Astrocyte of the cerebellum (primary cell): ENCODE results near the gene TRAK2.

Experiments used
- DNase-seq: peaks from one replicate; pipeline ENCODE4 v3.0.0-alpha.2; 2011; ENCODE audit warnings: low read depth
- H3K4me3 ChIP-seq: 2 replicates; pipeline ENCODE4 v1.5.1; 2011; ENCODE audit warnings: mild to moderate bottlenecking, low read depth, low read length, moderate library complexity
- CTCF ChIP-seq: IDR thresholded peaks from 2 replicates; pipeline ENCODE4 v1.5.1; 2012; ENCODE audit warnings: low read length, low read depth, moderate library complexity, mild to moderate bottlenecking; ENCODE audit errors: missing control alignments
- in situ Hi-C: cut with HindIII; loops from 2 replicates; pipeline ENCODE4 v1.10.0; 2017; ENCODE audit warnings: low sequenced_read_pairs

The TRAK2 gene

GRCh38 chr2:201350879-201351278 lies 100.4 kb downstream of the TRAK2 start:
- no peak overlapping the region for H3K4me3 ChIP-seq
- in situ Hi-C loops: no loop called here
- TF ChIP-seq CTCF: no peak
- no peak for DNase-seq

DNA sequence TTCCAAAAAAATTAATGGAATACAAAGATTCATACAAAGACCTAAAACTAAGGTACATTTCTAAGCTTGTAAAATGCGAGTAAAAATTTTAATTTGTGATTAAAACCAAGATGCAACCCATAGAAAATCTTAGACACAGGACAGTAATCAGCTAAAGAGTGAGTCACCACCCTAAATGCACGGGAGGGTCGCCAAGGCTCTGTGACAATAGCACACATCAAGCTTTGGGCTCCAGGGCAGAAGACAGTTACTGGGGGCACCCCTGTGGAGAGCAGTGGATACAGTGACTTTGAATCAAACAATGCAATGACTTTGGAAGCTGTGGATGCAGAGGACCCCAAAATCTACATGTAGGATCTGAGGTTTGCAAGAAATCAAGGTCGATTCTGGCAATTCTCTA lies 101.7 kb downstream of the TRAK2 start:
- H3K4me3 ChIP-seq: no peak overlapping the region
- TF ChIP-seq CTCF: no peak
- DNase-seq: no peak
- in situ Hi-C loops: no loop called here

- no peak overlapping the region for H3K4me3 ChIP-seq
- TF ChIP-seq CTCF: no peak
- in situ Hi-C loops: no loop called here
- no peak for DNase-seq
These were observed 102.5 kb downstream of the TRAK2 start for GRCh38 chr2:201348758-201349157.

DNA sequence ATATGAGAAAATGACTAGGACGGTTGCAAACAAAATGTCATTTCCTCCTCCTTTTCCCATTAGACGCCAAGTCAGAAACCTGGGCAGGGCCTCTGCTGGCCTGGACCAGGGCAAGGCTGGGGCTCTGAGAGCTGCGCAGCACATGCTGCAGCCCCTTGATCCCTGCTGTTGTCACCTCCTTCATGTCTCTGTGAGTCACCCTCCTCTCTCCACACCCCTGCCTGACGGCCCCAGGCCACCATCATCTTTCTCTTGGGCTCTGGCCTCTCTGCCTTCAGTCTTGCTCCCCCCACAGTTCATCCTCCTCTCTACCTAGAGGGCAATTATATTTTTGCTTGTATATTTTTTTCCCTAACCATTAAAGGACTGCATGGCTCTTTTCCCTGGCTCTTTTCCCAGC lies 104.1 kb downstream of the TRAK2 start:
- DNase-seq: no peak
- no peak overlapping the region for H3K4me3 ChIP-seq
- in situ Hi-C loops: no loop called here
- no peak for TF ChIP-seq CTCF

GRCh38 chr2:201345625-201346213 lies 105.5 kb downstream of the TRAK2 start:
- no peak for TF ChIP-seq CTCF
- in situ Hi-C loops: no loop called here
- no peak overlapping the region for H3K4me3 ChIP-seq
- DNase-seq: no peak

DNA sequence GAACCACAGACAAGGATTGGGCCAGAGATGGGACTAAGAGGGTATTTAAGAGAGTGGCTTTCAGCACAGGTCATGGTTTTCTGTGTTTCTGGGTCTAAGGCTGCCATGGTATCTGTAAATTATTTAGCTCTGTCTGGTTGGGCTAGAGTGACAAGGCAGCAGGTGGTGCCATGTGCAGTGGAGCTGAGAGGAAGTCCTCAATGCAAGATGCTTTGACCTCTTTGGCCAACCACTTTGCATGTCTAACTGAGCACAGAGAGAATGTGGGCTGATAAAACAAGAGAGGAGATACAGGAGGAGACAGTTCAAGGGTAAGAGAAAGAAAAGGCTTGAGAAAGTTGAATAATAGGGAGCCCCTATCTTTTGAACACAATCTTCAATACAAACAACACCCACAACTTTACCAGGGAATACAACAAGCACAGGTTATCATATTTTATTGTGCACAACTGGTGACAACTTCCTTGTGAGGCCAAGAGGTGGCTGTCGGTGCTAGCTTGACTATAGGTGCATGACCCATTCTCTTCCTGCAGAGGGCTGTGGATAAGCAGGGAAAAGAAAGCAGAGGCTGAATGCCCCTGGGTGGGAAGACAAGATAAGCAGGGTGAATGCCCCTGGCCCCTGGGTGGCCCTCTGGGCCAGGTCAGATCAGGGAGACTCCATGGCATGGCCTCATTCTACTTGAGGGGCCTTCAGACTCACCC lies 106.4 kb downstream of the TRAK2 start:
- DNase-seq: no peak
- no peak overlapping the region for H3K4me3 ChIP-seq
- in situ Hi-C loops: no loop called here
- TF ChIP-seq CTCF: no peak
